Kidney epithelial cell (primary cell): Measurements from ENCODE around the gene RRAGC. TPM values are rescaled to one million over a fixed set of nuclear protein-coding genes. Genes with fewer than 3 reads are reported as not detected.
"Not testable (repeated sequence)": the region's sequence is repeated elsewhere in the genome, so short reads cannot be mapped to it uniquely, and the experiment has no call there.

Source experiments
- DNase-seq: peaks from one replicate; pipeline ENCODE4 v3.0.0-alpha.2; 2010; ENCODE audit warnings: low read depth
- H3K27me3 ChIP-seq: 2 replicates; pipeline ENCODE4 v1.6.0; 2011; ENCODE audit warnings: low read length; ENCODE audit not compliant: control insufficient read depth, insufficient read depth
- H3K36me3 ChIP-seq: 2 replicates; pipeline ENCODE4 v1.5.1; 2011; ENCODE audit warnings: low read length; ENCODE audit not compliant: control insufficient read depth, insufficient read depth
- H3K4me3 ChIP-seq: 2 replicates; pipeline ENCODE4 v1.5.1; 2011; ENCODE audit warnings: low read depth, mild to moderate bottlenecking, control low read depth, low read length
- CTCF ChIP-seq: IDR thresholded peaks from 2 replicates; pipeline ENCODE4 v1.5.1; 2011; ENCODE audit warnings: mild to moderate bottlenecking, moderate library complexity, low read length, control low read depth, inconsistent platforms; ENCODE audit not compliant: insufficient read depth, poor library complexity, severe bottlenecking
- total RNA-seq: library from RNA; depleted of rRNA; stranded (reverse); fragments of >200 nt; gene quantifications from 2 replicates; pipeline ENCODE4 v1.2.3, GENCODE V29; 2015

The RRAGC gene
- total RNA-seq, 1 donor from 2014 or later: 40.3 TPM

GRCh38 chr1:38817267-38818174 lies 42.1 kb downstream of the RRAGC start:
- no peak for DNase-seq
- peaks cover 67% of the 10 kb centered on the region for H3K27me3 ChIP-seq
- H3K4me3 ChIP-seq: no peak overlapping the region
- no peak for TF ChIP-seq CTCF
- H3K36me3 ChIP-seq: no peaks in the 10 kb centered on the region

- no peak overlapping the region for H3K4me3 ChIP-seq
- H3K36me3 ChIP-seq: no peaks in the 10 kb centered on the region
- H3K27me3 ChIP-seq: peaks cover 57% of the 10 kb centered on the region
- DNase-seq: no peak
- TF ChIP-seq CTCF: no peak
Measured at GRCh38 chr1:38815903-38816627, 43.5 kb downstream of the RRAGC start.

DNA sequence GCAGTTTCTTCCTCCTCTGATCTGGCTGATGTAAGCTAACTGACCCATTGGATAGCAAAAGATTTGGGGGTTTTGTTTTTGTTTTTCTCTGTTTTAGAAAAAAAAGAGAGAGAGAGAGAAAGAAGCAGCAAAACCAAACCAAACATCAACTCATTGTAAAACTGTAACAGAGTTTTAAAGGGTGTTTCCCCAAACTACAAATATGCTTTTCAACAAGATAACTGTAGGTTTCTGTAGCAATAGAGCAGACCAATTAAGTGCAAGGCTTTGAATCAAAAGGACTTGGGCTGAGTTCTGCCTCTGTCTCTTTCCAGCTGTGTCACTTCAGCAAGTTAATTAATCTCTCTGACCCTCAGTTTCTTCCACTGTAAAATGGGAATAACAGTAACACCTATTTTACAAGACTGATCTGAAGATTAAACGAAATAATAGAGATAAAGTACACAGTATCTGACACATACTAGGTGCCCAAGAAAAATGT lies 44.5 kb downstream of the RRAGC start:
- Histone ChIP-seq H3K4me3 (no peak overlapping the region), H3K36me3 (no peaks in the 10 kb centered on the region), H3K27me3 (peaks cover 55% of the 10 kb centered on the region)
- no peak for DNase-seq
- TF ChIP-seq CTCF: no peak

DNA sequence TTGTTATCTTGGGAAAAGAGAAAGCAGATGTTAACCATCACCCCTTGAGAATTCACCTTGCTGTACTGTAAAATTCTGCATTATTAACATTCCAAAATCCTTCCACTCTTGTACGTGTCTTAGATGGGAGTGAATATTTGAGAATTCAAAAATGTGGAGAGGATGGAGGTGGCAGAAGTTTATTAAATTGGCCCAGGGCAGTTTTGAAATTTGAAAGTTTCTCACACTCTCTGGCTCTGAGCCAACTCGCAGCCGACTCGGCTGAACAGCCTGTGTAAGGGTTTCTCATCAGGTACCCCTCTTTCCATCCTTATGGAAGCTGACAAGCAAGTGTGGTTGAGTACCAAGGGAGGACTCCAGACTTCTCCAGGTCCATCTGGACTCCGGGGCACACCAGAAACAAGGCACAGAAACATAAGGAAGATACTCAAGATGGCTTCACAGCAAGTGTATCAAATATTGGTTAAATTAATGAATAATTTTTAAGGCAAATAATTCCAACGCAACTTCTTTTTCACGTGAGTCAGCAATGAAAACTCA lies 45.1 kb downstream of the RRAGC start:
- H3K27me3 ChIP-seq: peaks cover 54% of the 10 kb centered on the region
- no peak overlapping the region for H3K4me3 ChIP-seq
- no peak for DNase-seq
- no peaks in the 10 kb centered on the region for H3K36me3 ChIP-seq
- no peak for TF ChIP-seq CTCF

DNA sequence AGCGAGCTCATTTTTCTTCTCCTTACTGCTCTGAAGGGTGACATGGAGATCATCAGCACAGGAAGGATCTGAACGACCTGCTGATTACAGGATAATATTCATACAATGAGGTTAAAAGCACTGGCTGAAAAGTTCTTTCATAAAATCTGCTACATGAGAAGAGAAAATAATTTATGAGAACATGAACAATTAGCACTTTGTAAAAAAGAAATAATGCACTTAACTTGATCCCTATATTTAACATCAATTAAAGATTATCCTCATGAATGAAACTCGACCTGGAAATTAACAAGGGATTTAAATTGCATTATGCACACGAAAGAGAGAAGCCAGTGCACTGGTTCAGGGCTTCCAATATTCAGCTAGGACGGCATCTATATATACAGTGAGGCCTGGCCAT lies 46.6 kb downstream of the RRAGC start:
- Histone ChIP-seq H3K27me3 (peaks cover 46% of the 10 kb centered on the region), H3K4me3 (no peak overlapping the region), H3K36me3 (no peaks in the 10 kb centered on the region)
- no peak for TF ChIP-seq CTCF
- DNase-seq: no peak

DNA sequence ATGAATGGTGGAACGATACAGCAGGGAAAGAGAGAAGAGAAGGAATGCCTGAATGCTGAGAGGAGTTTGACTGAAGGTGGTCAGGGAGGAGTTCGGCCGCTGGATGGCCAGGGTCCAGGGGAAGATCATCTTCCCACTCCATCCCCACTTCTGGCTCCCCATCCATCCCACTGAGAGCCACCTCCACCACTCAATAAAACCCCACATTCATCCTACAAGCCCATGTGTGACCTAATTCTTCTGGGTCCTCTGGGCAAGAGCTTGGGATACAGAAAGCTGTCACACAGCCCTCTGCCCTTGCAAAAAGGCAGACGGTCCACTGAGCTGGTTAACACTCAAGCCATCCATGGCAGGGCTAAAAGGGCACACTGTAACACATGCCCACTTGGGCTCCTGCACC lies 48.1 kb downstream of the RRAGC start:
- peaks cover 40% of the 10 kb centered on the region for H3K27me3 ChIP-seq
- DNase-seq, H3K4me3 ChIP-seq, H3K36me3 ChIP-seq: not testable (repeated sequence)
